Left lung (tissue), 10 donors: ENCODE results near the gene TLX3. TPM values are rescaled to one million over a fixed set of nuclear protein-coding genes. Genes with fewer than 3 reads are reported as not detected.

Experiments used
- ATAC-seq: fragments of 200-7000 bp; cut with Tn5 transposase; one replicate; pipeline ENCODE4 v1.9.1; 2020; ENCODE audit warnings: moderate library complexity
- DNase-seq, 4 donors: peaks; one replicate each; pipeline ENCODE4 v3.0.0-alpha.2; 2013 to 2020
- H3K27ac ChIP-seq, 2 donors: fragments of 200-600 bp; sonication (generic) in 1 of 2; one replicate each; pipeline versions ENCODE4 v1.5.0 to v1.8.0; 2020 to 2021
- H3K27me3 ChIP-seq, 2 donors: fragments of 200-600 bp; sonication (generic) in 1 of 2; one replicate each; pipeline versions ENCODE4 v1.5.0 to v1.8.0; 2020 to 2021
- H3K36me3 ChIP-seq, 2 donors: fragments of 200-600 bp; sonication (generic) in 1 of 2; one replicate each; pipeline versions ENCODE4 v1.5.0 to v1.8.0; 2020 to 2021
- H3K4me1 ChIP-seq, 2 donors: fragments of 200-600 bp; one replicate each; pipeline ENCODE4 v1.8.0; 2021
- H3K4me3 ChIP-seq, 2 donors: fragments of 200-600 bp; sonication (generic) in 1 of 2; one replicate each; pipeline versions ENCODE4 v1.5.0 to v1.8.0; 2020 to 2021; ENCODE audit warnings: mild to moderate bottlenecking in 1 of 2
- H3K9me3 ChIP-seq, 2 donors: fragments of 200-600 bp; sonication (generic) in 1 of 2; one replicate each; pipeline versions ENCODE4 v1.5.0 to v1.8.0; 2020 to 2021
- CTCF ChIP-seq, 2 donors: fragments of 200-600 bp; sonication (generic) in 1 of 2; IDR thresholded peaks; one replicate each; pipeline versions ENCODE4 v1.5.0 to v1.8.0; 2021; ENCODE audit warnings: antibody characterized with exemption in 2 of 2
- intact Hi-C, 2 donors: fragments of 100-400 bp; cut with DNase I; formaldehyde crosslinking; loops; one replicate each; pipeline versions ENCODE4 v1.11.2 to v1.14.2; 2022
- polyA plus RNA-seq, 6 donors: library from polyadenylated mRNA; unstranded; fragments of 120-200 nt; gene quantifications; one replicate each; pipeline ENCODE4 v1.2.1, GENCODE V29; 2013; ENCODE audit not compliant: insufficient read length in 6 of 6
- total RNA-seq, 2 donors: library from RNA; stranded (reverse); fragmentation: NEBNext Ultra II Directional; extraction: Animal tissue kit (Norgen Biotek cat#: 25700); gene quantifications; one replicate each; pipeline ENCODE4 v1.2.1, GENCODE V29; 2021
- donor health status: DM: no; HTN: yes; CAD: no.
- donor health status: DM: no; HTN: no; CAD: no.

TLX3 gene
- total and polyA plus RNA-seq, 8 donors, result not detected

GRCh38 chr5:171275841-171276544 lies 33.1 kb upstream of the TLX3 start:
- Histone ChIP-seq H3K36me3 (no peaks in the 10 kb centered on the region), H3K4me1 (no peaks in the 10 kb centered on the region), H3K9me3 (no peaks in the 10 kb centered on the region), H3K4me3 (no peak overlapping the region), H3K27ac (no peak overlapping the region), H3K27me3 (no peaks in the 10 kb centered on the region)
- no peak for DNase-seq
- no peak for TF ChIP-seq CTCF (IDR thresholded peaks at IDR 0.05)
- ATAC-seq, result no peak
- intact Hi-C loops, result no loop called here

DNA sequence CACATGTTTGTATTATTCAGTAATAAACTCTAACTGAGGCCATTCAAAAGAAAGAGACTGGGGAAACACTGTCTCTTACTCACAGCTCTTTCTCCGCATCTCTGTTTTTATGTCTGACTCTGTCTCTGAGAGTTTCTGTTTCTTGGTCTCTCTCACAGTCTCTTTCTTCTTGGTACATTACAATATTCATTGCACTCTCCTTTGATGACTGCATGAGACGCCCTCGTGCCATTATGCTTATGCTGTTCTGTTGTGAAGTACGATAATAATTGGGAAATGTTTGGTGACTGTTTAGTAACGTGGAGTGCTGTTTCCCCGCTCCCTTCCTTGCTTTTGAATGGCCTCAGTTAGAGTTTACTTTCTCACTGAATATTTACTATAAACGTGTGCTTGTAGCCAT lies 25.3 kb upstream of the TLX3 start:
- no peak for ATAC-seq
- intact Hi-C loops, result no loop called here
- DNase-seq, result no peak
- Histone ChIP-seq H3K4me3 (no peak overlapping the region), H3K4me1 (no peaks in the 10 kb centered on the region), H3K27ac (no peak overlapping the region), H3K9me3 (no peaks in the 10 kb centered on the region), H3K27me3 (no peaks in the 10 kb centered on the region), H3K36me3 (no peaks in the 10 kb centered on the region)
- TF ChIP-seq CTCF (IDR thresholded peaks at IDR 0.05), result no peak

DNA sequence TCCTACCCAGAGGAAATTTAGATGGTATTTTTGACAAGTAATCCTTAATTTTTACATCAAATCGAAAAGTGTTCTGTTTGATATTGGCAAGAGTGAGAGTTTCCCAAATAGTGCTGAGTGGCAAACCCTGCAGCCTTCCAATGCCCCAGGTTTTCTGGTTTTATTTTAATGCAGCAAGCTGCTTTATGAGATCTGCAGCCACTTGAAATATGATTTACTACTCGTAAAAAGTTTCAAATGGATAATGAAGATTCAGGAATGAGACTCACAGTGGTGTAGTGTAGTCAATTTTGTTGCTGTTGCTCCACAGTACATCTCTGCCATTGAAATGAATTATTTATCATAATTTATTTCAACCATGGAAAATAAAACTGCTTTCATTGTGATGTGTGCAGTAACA lies 23.6 kb upstream of the TLX3 start:
- ATAC-seq (no peak), DNase-seq (no peak)
- TF ChIP-seq CTCF (IDR thresholded peaks at IDR 0.05), result no peak
- no peaks in the 10 kb centered on the region for H3K9me3 ChIP-seq
- H3K27ac ChIP-seq, result no peak overlapping the region
- no peaks in the 10 kb centered on the region for H3K4me1 ChIP-seq
- H3K36me3 ChIP-seq, result no peaks in the 10 kb centered on the region
- no peak overlapping the region for H3K4me3 ChIP-seq
- no peaks in the 10 kb centered on the region for H3K27me3 ChIP-seq
- intact Hi-C loops, result no loop called here

GRCh38 chr5:171288066-171288465 lies 21.0 kb upstream of the TLX3 start:
- no peak for ATAC-seq

GRCh38 chr5:171291371-171291770 lies 17.7 kb upstream of the TLX3 start:
- Histone ChIP-seq H3K9me3 (no peaks in the 10 kb centered on the region), H3K36me3 (no peaks in the 10 kb centered on the region), H3K4me1 (no peaks in the 10 kb centered on the region), H3K27me3 (no peaks in the 10 kb centered on the region), H3K27ac (no peak overlapping the region), H3K4me3 (no peak overlapping the region)
- no peak for TF ChIP-seq CTCF (IDR thresholded peaks at IDR 0.05)
- intact Hi-C loops, result no loop called here
- no peak for DNase-seq
- ATAC-seq, result no peak

More at GRCh38 chr5:171288066-171288465, 21.0 kb upstream of the TLX3 start:
- H3K27me3 ChIP-seq, result no peaks in the 10 kb centered on the region
- no peaks in the 10 kb centered on the region for H3K9me3 ChIP-seq
- TF ChIP-seq CTCF (IDR thresholded peaks at IDR 0.05), result no peak
- no peak for DNase-seq
- intact Hi-C loops, result no loop called here
- no peak overlapping the region for H3K4me3 ChIP-seq
- H3K27ac ChIP-seq, result no peak overlapping the region
- no peaks in the 10 kb centered on the region for H3K4me1 ChIP-seq
- H3K36me3 ChIP-seq, result no peaks in the 10 kb centered on the region
